ENCODE results near the gene NYAP1. TPM values are rescaled to one million over a fixed set of nuclear protein-coding genes. Genes with fewer than 3 reads are reported as not detected.

The NYAP1 gene
- total and polyA plus RNA-seq, 4 donors = 0.32 to 1.1 (median 0.46) TPM

DNA sequence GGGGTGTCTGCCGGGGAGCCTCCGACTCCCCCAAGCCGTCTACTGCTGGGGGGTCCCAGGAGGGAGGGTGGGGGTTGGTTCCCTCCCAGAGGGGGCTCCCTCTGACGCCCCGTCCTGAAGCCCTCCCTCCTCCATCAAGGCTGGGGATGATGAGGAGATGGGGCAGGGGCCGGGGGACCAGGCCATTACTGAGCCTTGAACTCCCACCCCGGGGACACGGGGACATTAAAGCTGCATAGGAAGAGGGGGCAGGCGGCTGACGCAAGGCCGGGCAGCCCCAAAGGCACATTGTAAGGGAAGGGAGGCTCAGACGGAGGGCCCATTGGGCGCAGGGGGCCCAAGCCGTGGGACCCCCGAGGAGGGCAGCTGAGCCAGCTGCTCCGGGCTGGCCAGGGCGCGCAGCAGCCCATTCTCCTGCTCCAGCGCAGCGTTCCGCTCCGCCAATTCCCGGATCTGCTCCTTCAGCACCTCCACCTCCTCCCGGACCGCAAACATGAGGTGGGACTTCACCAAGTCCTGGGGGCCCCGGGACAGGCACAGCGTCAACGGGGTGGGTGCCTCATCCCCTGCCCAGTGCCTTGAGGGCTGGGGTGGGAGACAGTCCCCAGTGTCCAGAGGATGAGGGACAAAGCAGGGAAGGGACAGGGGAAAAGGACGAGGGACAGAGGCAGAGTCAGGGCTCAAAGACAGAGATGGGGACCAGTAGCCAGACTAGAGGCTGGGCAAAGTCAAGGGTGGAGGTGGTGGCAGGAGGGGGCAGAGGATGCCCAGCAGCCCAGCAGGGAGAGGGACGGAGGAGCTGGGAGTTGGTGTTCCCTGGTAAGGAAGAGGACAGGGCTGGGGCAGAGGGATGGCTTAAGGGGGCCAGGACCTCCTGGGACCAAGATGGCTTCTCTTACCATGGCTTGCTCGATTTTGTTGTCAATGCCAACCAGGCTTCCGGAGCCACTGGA lies 16.8 kb upstream of the NYAP1 start:
- Histone ChIP-seq H3K4me3 (no peak overlapping the region), H3K9me3 (ENCODE audit: control insufficient read depth in 4 of 4, insufficient read depth in 3 of 4, low read length in 3 of 4) (no peaks in the 10 kb centered on the region), H3K9ac (ENCODE audit: insufficient read depth in 1 of 2, low read length in 2 of 2) (no peak overlapping the region), H3K4me1 (ENCODE audit: control insufficient read depth in 5 of 5, insufficient read depth in 5 of 5, low read length in 5 of 5) (peaks cover 0 to 36% (median 2%) of the 10 kb centered on the region in 5 donors), H3K27ac (ENCODE audit: low read depth in 1 of 2, low read length in 1 of 2) (no peak overlapping the region), H3K27me3 (ENCODE audit: control insufficient read depth in 3 of 3, insufficient read depth in 3 of 3, low read length in 2 of 3) (no peaks in the 10 kb centered on the region), H3K36me3 (ENCODE audit: control insufficient read depth in 4 of 4, insufficient read depth in 4 of 4, low read length in 4 of 4) (peaks cover 0 to 21% (median 2%) of the 10 kb centered on the region in 4 donors)
- ATAC-seq (ENCODE audit: insufficient read depth, low FRiP score) (no peak), DNase-seq (no peak)
- TF ChIP-seq, protein P1, sequence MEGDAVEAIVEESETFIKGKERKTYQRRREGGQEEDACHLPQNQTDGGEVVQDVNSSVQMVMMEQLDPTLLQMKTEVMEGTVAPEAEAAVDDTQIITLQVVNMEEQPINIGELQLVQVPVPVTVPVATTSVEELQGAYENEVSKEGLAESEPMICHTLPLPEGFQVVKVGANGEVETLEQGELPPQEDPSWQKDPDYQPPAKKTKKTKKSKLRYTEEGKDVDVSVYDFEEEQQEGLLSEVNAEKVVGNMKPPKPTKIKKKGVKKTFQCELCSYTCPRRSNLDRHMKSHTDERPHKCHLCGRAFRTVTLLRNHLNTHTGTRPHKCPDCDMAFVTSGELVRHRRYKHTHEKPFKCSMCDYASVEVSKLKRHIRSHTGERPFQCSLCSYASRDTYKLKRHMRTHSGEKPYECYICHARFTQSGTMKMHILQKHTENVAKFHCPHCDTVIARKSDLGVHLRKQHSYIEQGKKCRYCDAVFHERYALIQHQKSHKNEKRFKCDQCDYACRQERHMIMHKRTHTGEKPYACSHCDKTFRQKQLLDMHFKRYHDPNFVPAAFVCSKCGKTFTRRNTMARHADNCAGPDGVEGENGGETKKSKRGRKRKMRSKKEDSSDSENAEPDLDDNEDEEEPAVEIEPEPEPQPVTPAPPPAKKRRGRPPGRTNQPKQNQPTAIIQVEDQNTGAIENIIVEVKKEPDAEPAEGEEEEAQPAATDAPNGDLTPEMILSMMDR (IDR thresholded peaks at IDR 0.05; ENCODE audit: control extremely low read depth, extremely low read depth) = no peak
- WGBS, 2 donors = 83 to 90% methylated on average over 32 of the region's 32 CpGs

DNA sequence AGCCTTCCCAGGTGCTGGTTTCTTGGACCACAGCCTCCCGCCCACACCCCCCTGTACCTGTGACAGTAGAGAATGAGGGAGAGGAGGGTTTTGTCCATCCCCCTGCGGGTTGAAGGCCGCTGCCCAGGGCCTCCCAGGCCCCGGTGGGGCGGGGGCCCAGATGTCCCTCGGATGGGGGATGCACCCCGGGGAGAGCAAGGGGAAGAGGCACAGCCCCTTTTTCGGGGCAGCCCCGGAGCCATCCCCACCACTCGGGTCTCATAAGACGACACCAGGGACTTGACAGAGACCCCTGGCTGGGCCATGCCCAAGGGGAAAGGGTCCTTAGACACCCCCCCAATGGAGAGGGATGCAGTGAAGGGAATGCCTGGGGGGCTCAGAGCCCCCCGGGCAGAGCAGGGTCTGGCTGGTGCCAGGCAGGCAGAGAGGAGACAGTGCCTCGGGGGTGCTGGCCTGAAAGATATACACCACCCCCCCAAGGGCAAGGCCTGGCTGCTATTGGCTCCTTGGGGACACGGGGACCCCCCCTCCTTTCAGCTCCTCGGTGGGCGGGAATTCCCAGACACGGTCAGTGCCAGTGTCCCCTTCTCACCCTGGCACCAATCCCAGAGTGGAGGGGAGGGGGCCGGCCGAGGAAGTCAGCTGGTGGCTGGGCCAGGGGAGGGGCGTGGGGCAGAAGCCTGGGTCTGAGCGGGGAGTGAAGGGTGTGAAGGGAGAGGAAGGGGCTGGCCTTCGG lies 15.9 kb upstream of the NYAP1 start:
- TF ChIP-seq, protein P1 (IDR thresholded peaks at IDR 0.05; ENCODE audit: control extremely low read depth, extremely low read depth) = no peak
- Histone ChIP-seq H3K36me3 (ENCODE audit: control insufficient read depth in 4 of 4, insufficient read depth in 4 of 4, low read length in 4 of 4) (peaks cover 0 to 27% (median 3%) of the 10 kb centered on the region in 4 donors), H3K4me3 (no peak overlapping the region), H3K27me3 (ENCODE audit: control insufficient read depth in 3 of 3, insufficient read depth in 3 of 3, low read length in 2 of 3) (no peaks in the 10 kb centered on the region), H3K27ac (ENCODE audit: low read depth in 1 of 2, low read length in 1 of 2) (no peak overlapping the region), H3K9me3 (ENCODE audit: control insufficient read depth in 4 of 4, insufficient read depth in 3 of 4, low read length in 3 of 4) (no peaks in the 10 kb centered on the region), H3K4me1 (ENCODE audit: control insufficient read depth in 5 of 5, insufficient read depth in 5 of 5, low read length in 5 of 5) (peaks cover 0 to 36% (median 2%) of the 10 kb centered on the region in 5 donors), H3K9ac (ENCODE audit: insufficient read depth in 1 of 2, low read length in 2 of 2) (no peak overlapping the region)
- ATAC-seq (ENCODE audit: insufficient read depth, low FRiP score) (no peak), DNase-seq (peak; percentile 89 to 91 (median 89))
- 66 to 77% methylated on average over 21 to 22 of the region's 22 CpGs for WGBS, 2 donors

DNA sequence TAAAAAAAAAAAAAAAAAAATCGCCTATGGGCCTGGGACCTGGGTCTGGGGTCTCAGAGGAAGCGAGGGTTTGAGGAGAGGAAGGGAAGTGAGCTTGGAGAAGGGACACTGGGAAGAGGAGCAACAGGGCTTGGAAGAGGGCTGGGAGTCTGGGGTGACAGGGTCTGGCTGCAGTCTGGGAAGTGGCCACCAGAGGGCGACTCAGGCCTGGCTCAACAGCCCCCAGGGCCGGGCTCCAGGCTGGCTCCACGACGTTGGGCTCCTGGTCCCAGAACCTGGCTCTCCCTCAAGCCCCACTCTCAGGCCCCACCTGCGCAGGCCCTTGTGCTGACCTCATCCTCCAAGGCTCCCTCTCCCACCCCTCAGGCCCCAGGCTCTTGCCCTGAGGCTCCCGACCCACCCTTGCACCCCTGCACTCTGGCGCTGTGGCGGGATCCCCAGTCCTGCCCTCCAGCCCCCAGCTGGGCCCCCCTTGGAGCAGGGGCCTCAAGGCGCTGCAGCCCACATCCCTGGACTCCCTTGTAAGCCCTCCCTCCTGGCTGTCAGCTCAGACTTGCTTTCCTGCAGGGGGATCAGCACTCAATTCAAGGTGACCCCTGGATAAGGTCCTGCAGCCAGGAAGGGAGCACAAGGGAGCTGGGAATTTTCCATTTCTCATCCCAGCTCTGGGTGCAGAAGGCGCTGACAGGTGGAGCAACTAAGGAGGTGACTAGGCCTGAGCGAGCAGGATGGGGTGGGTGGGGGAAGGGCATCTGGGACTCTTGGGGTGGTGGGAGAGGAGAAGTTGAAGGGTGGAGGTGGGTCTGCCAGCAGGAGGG lies 14.3 kb upstream of the NYAP1 start:
- TF ChIP-seq, protein P1 (IDR thresholded peaks at IDR 0.05; ENCODE audit: control extremely low read depth, extremely low read depth) = peak; percentile 96
- WGBS, 2 donors = 30 to 31% methylated on average over 13 of the region's 13 CpGs
- ATAC-seq (ENCODE audit: insufficient read depth, low FRiP score) = peak; percentile 83
- peaks cover 3 to 35% (median 12%) of the 10 kb centered on the region in 4 donors for H3K36me3 ChIP-seq (ENCODE audit: control insufficient read depth in 4 of 4, insufficient read depth in 4 of 4, low read length in 4 of 4)
- DNase-seq = peak; percentile 81 to 90 (median 87)
- no peaks in the 10 kb centered on the region for H3K9me3 ChIP-seq (ENCODE audit: control insufficient read depth in 4 of 4, insufficient read depth in 3 of 4, low read length in 3 of 4)
- H3K27ac ChIP-seq (ENCODE audit: low read depth in 1 of 2, low read length in 1 of 2) = peak overlapping the region; percentile 11 to 71
- peaks cover 0 to 33% (median 6%) of the 10 kb centered on the region in 5 donors for H3K4me1 ChIP-seq (ENCODE audit: control insufficient read depth in 5 of 5, insufficient read depth in 5 of 5, low read length in 5 of 5)
- no peak overlapping the region for H3K4me3 ChIP-seq
- no peaks in the 10 kb centered on the region for H3K27me3 ChIP-seq (ENCODE audit: control insufficient read depth in 3 of 3, insufficient read depth in 3 of 3, low read length in 2 of 3)
- no peak overlapping the region for H3K9ac ChIP-seq (ENCODE audit: insufficient read depth in 1 of 2, low read length in 2 of 2)

All from lung (tissue), 12 donors.